Fibroblast of lung (primary cell): ENCODE data around the gene KIF2A. TPM values are rescaled to one million over a fixed set of nuclear protein-coding genes. Genes with fewer than 3 reads are reported as not detected.

ENCODE experiments used
- DNase-seq, 2 donors: peaks; one replicate each; pipeline versions ENCODE4 v3.0.0 to v3.0.0-alpha.2; 2010; ENCODE audit warnings: low read depth in 2 of 2
- H2AFZ ChIP-seq: 2 replicates; pipeline ENCODE4 v1.5.1; 2012; ENCODE audit warnings: low read length, control low read depth, inconsistent platforms
- H3K27ac ChIP-seq: 2 replicates; pipeline ENCODE4 v1.5.1; 2011; ENCODE audit warnings: low read length, control low read depth; ENCODE audit not compliant: insufficient read depth
- H3K27me3 ChIP-seq: 2 replicates; pipeline ENCODE4 v1.5.1; 2011; ENCODE audit warnings: mild to moderate bottlenecking, low read length; ENCODE audit not compliant: control insufficient read depth, insufficient read depth
- H3K36me3 ChIP-seq: 2 replicates; pipeline ENCODE4 v1.5.1; 2011; ENCODE audit warnings: low read length; ENCODE audit not compliant: control insufficient read depth, insufficient read depth
- H3K4me1 ChIP-seq: 2 replicates; pipeline ENCODE4 v1.5.1; 2011; ENCODE audit warnings: low read length; ENCODE audit not compliant: control insufficient read depth, insufficient read depth; ENCODE audit errors: extremely low read depth
- H3K4me2 ChIP-seq: 2 replicates; pipeline ENCODE4 v1.5.1; 2011; ENCODE audit warnings: low read length, control low read depth; ENCODE audit not compliant: insufficient read depth; ENCODE audit errors: extremely low read depth
- H3K4me3 ChIP-seq, 4 experiments: fragments of 200-600 bp in 1 of 4; sonication (generic) in 1 of 4; replicated peaks in 1 of 4; 2 replicates each; pipeline ENCODE4 v1.5.1; 2011 to 2016; ENCODE audit warnings: low read length in 4 of 4, low read depth in 3 of 4, mild to moderate bottlenecking in 3 of 4, control low read depth in 2 of 4, inconsistent platforms in 1 of 4, mixed read lengths in 1 of 4; ENCODE audit not compliant: insufficient read depth in 1 of 4; ENCODE audit errors: control extremely low read depth in 1 of 4
- H3K79me2 ChIP-seq: 2 replicates; pipeline ENCODE4 v1.5.1; 2012; ENCODE audit warnings: mild to moderate bottlenecking, low read length, inconsistent platforms; ENCODE audit not compliant: control insufficient read depth, insufficient read depth
- H3K9ac ChIP-seq: 2 replicates; pipeline ENCODE4 v1.5.1; 2011; ENCODE audit warnings: mild to moderate bottlenecking, low read length, control low read depth; ENCODE audit not compliant: insufficient read depth
- H3K9me3 ChIP-seq: 2 replicates; pipeline ENCODE4 v1.5.1; 2012; ENCODE audit warnings: low read depth, low read length; ENCODE audit not compliant: control insufficient read depth, insufficient read depth
- H4K20me1 ChIP-seq: 2 replicates; pipeline ENCODE4 v1.5.1; 2011; ENCODE audit warnings: low read length; ENCODE audit not compliant: control insufficient read depth, insufficient read depth; ENCODE audit errors: extremely low read depth
- EZH2 ChIP-seq: IDR thresholded peaks from 2 replicates; pipeline ENCODE4 v1.5.1; 2012; ENCODE audit warnings: low read length, control low read depth, mild to moderate bottlenecking; ENCODE audit errors: missing control alignments
- polyA plus RNA-seq, 2 donors: library from polyadenylated mRNA; depleted of rRNA in 1 of 2; stranded (reverse) in 1 of 2; unstranded in 1 of 2; fragments of >200 nt; gene quantifications; 2 replicates each; pipeline ENCODE4 v1.2.1, GENCODE V29; 2011 to 2012; ENCODE audit warnings: missing spikeins in 1 of 2
- total RNA-seq: library from RNA; depleted of rRNA; stranded (reverse); fragments of >200 nt; gene quantifications from 2 replicates; pipeline ENCODE4 v1.2.1, GENCODE V29; 2014
- TF ChIP-seq, protein P1 (sequence below), 2 donors: IDR thresholded peaks in 1 of 2; conservative IDR thresholded peaks in 1 of 2; 1 replicate in 1 of 2; 2 replicates in 1 of 2; pipeline ENCODE4 v1.5.1; 2011 to 2012; ENCODE audit warnings: low read length in 2 of 2, control low read depth in 1 of 2, inconsistent platforms in 1 of 2, low read depth in 1 of 2, mild to moderate bottlenecking in 1 of 2

The KIF2A gene
- total and polyA plus RNA-seq, 2 donors (not counting 1 experiment from before 2014, with no cell fraction given), result 43.7 to 59.3 TPM

DNA sequence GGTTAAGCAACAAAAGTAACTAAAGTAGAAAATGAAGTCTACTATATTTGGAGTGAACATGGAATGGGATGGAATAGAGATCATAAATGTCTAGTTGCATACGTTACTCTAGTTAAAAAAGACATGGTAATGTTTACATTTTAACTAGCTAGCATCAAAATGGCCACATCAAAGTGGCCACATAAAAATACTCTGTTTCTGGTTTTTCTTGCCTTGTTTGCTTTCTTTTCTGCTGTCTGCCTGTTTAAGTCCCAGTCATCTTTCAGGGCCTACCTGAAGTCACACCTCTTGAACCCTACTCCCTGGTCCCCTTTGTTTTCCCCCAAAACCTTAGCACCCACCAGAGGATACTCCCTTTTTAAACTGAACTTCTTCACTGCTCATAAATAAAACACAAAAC, 6.4 kb upstream of the KIF2A start:
- H3K27me3 ChIP-seq, result no peaks in the 10 kb centered on the region
- H2AFZ ChIP-seq, result no peak overlapping the region
- DNase-seq, result no peak
- H3K9ac ChIP-seq, result no peak overlapping the region
- H3K79me2 ChIP-seq, result no peaks in the 10 kb centered on the region
- H3K4me2 ChIP-seq, result no peak overlapping the region
- H3K27ac ChIP-seq, result no peak overlapping the region
- H3K9me3 ChIP-seq, result no peaks in the 10 kb centered on the region
- H3K36me3 ChIP-seq, result no peaks in the 10 kb centered on the region
- TF ChIP-seq, protein P1, sequence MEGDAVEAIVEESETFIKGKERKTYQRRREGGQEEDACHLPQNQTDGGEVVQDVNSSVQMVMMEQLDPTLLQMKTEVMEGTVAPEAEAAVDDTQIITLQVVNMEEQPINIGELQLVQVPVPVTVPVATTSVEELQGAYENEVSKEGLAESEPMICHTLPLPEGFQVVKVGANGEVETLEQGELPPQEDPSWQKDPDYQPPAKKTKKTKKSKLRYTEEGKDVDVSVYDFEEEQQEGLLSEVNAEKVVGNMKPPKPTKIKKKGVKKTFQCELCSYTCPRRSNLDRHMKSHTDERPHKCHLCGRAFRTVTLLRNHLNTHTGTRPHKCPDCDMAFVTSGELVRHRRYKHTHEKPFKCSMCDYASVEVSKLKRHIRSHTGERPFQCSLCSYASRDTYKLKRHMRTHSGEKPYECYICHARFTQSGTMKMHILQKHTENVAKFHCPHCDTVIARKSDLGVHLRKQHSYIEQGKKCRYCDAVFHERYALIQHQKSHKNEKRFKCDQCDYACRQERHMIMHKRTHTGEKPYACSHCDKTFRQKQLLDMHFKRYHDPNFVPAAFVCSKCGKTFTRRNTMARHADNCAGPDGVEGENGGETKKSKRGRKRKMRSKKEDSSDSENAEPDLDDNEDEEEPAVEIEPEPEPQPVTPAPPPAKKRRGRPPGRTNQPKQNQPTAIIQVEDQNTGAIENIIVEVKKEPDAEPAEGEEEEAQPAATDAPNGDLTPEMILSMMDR (conservative IDR thresholded peaks at IDR 0.05 in 1 of 2, IDR thresholded peaks at IDR 0.05 in 1 of 2; ENCODE audit: low read depth in 1 of 2, low read length in 2 of 2), result no peak
- no peak for TF ChIP-seq EZH2
- H3K4me3 ChIP-seq, result no peak overlapping the region
- H4K20me1 ChIP-seq, result peaks cover 2% of the 10 kb centered on the region
- H3K4me1 ChIP-seq, result no peaks in the 10 kb centered on the region

DNA sequence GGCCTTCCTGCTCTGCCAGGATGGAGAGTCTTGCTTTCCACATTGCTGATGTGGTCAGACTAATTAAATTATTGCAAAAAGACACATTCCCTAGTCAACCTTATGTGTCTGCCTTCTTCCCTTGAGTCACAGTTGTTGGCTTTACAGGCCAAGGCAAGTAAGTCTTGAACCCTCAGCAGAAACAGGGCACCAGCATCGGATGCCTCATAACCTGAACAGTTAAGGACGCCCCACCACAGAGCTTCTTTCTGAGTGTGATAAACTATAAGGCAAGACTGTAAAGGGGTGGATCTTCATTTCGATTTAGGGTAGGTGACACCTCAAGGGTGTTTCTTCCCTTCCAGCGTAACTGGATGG, 670 bp upstream of the KIF2A start:
- Histone ChIP-seq H3K27me3 (no peaks in the 10 kb centered on the region), H3K79me2 (peaks cover 41% of the 10 kb centered on the region), H3K27ac (peak overlapping the region; percentile 55), H2AFZ (peak overlapping the region; percentile 83), H3K4me2 (peak overlapping the region; percentile 90), H4K20me1 (no peaks in the 10 kb centered on the region), H3K4me1 (peaks cover 4% of the 10 kb centered on the region), H3K9ac (no peak overlapping the region), H3K36me3 (no peaks in the 10 kb centered on the region), H3K4me3 (peak overlapping the region in 3 of 4 experiments; percentile 23 to 90 (median 70)), H3K9me3 (no peaks in the 10 kb centered on the region)
- TF ChIP-seq EZH2, result no peak
- TF ChIP-seq, protein P1 (conservative IDR thresholded peaks at IDR 0.05 in 1 of 2, IDR thresholded peaks at IDR 0.05 in 1 of 2; ENCODE audit: low read depth in 1 of 2, low read length in 2 of 2), result no peak
- DNase-seq, result no peak

DNA sequence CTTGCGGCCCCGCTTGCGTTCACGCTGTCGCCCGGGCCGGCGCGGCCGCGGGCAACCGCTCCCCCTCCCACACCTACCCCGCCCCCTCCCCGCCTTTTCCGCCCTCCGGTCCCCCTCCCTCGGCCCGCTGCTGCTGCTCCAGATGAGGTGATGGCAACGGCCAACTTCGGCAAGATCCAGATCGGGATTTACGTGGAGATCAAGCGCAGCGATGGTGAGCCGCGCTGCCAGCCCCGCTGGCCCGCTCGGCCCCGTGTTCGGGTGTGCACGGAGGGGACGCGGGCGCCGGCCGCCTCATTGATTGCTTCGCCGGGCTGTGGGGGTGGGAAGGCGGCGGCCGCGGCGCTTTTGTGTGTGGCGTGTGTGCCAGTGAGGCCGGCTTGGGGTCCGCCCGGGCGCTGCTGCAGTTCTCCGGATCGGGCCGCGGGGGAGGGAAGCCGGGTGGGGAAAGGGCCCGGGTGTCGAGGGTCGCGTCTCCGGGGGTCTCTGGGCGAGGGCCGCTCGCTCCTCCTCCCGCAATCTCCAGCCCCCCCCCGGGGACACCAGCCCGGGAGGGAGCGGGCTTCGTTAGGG, 403 bp downstream of the KIF2A start:
- Histone ChIP-seq H3K79me2 (peaks cover 51% of the 10 kb centered on the region), H3K4me3 (peak overlapping the region; percentile 70 to 98 (median 88)), H3K4me2 (no peak overlapping the region), H3K27me3 (no peaks in the 10 kb centered on the region), H2AFZ (peak overlapping the region; percentile 88), H3K27ac (peak overlapping the region; percentile 88), H3K36me3 (no peaks in the 10 kb centered on the region), H4K20me1 (no peaks in the 10 kb centered on the region), H3K4me1 (peaks cover 4% of the 10 kb centered on the region), H3K9ac (peak overlapping the region; percentile 86), H3K9me3 (no peaks in the 10 kb centered on the region)
- no peak for TF ChIP-seq EZH2
- TF ChIP-seq, protein P1 (conservative IDR thresholded peaks at IDR 0.05 in 1 of 2, IDR thresholded peaks at IDR 0.05 in 1 of 2; ENCODE audit: low read depth in 1 of 2, low read length in 2 of 2), result no peak
- no peak for DNase-seq
